NCI-H345 (cell line): ENCODE results near the gene FBN1.

ENCODE experiments used
- DNase-seq: peaks from one replicate; lab custom pipeline; 2025; lab: John Stamatoyannopoulos, UW

Gene FBN1

GRCh38 chr15:48622237-48622636 lies 23.3 kb downstream of the FBN1 start:
- DNase-seq = no peak

GRCh38 chr15:48619446-48619845 lies 26.1 kb downstream of the FBN1 start:
- DNase-seq = no peak

GRCh38 chr15:48617619-48618018 lies 27.9 kb downstream of the FBN1 start:
- no peak for DNase-seq

GRCh38 chr15:48616216-48616615 lies 29.3 kb downstream of the FBN1 start:
- DNase-seq = no peak

- no peak for DNase-seq
Measured at GRCh38 chr15:48614051-48614450, 31.5 kb downstream of the FBN1 start.

- DNase-seq = no peak
Measured at GRCh38 chr15:48609486-48609885, 36.0 kb downstream of the FBN1 start.

- DNase-seq = no peak
Measured at GRCh38 chr15:48607846-48608245, 37.7 kb downstream of the FBN1 start.

- DNase-seq = no peak
Measured at GRCh38 chr15:48604567-48604966, 40.9 kb downstream of the FBN1 start.

- DNase-seq = no peak
Measured at GRCh38 chr15:48603922-48604321, 41.6 kb downstream of the FBN1 start.

- DNase-seq = no peak
Measured at GRCh38 chr15:48603123-48603500, 42.4 kb downstream of the FBN1 start.

GRCh38 chr15:48602358-48603122 lies 43.0 kb downstream of the FBN1 start:
- DNase-seq = no peak

GRCh38 chr15:48601095-48601494 lies 44.4 kb downstream of the FBN1 start:
- DNase-seq = no peak

- no peak for DNase-seq
Measured at GRCh38 chr15:48596841-48597240, 48.7 kb downstream of the FBN1 start.

GRCh38 chr15:48596415-48596814 lies 49.1 kb downstream of the FBN1 start:
- DNase-seq = no peak

GRCh38 chr15:48595981-48596380 lies 49.5 kb downstream of the FBN1 start:
- no peak for DNase-seq

- no peak for DNase-seq
Measured at GRCh38 chr15:48592933-48593332, 52.6 kb downstream of the FBN1 start.

GRCh38 chr15:48592221-48592731 lies 53.2 kb downstream of the FBN1 start:
- DNase-seq = no peak

GRCh38 chr15:48590723-48591122 lies 54.8 kb downstream of the FBN1 start:
- no peak for DNase-seq

- no peak for DNase-seq
Measured at GRCh38 chr15:48584812-48585563, 60.5 kb downstream of the FBN1 start.

GRCh38 chr15:48584090-48584811 lies 61.3 kb downstream of the FBN1 start:
- no peak for DNase-seq

- DNase-seq = no peak
Measured at GRCh38 chr15:48582452-48583247, 62.9 kb downstream of the FBN1 start.

- DNase-seq = no peak
Measured at GRCh38 chr15:48581219-48581618, 64.3 kb downstream of the FBN1 start.
